NCI-H2107 treated with DMSO at 0.1 percent for 48 hours (cell line): Measurements from ENCODE around the gene BRINP2.

Experiments used
- DNase-seq: peaks from one replicate; lab custom pipeline; 2025; ENCODE audit not compliant: unreplicated experiment; lab: John Stamatoyannopoulos, UW

BRINP2 gene

GRCh38 chr1:177257576-177257975 lies 86.8 kb downstream of the BRINP2 start:
- DNase-seq: no peak

- DNase-seq: no peak
Observed at GRCh38 chr1:177270863-177271262, 100.1 kb downstream of the BRINP2 start.

- DNase-seq: no peak
Observed at GRCh38 chr1:177273141-177273540, 102.4 kb downstream of the BRINP2 start.

GRCh38 chr1:177274687-177275211 lies 104.0 kb downstream of the BRINP2 start:
- DNase-seq: peak; percentile 58

GRCh38 chr1:177275736-177276135 lies 105.0 kb downstream of the BRINP2 start:
- DNase-seq: no peak

- no peak for DNase-seq
Observed at GRCh38 chr1:177278626-177279390, 108.0 kb downstream of the BRINP2 start.

- no peak for DNase-seq
Observed at GRCh38 chr1:177281901-177282300, 111.1 kb downstream of the BRINP2 start.

GRCh38 chr1:177282976-177283375 lies 112.2 kb downstream of the BRINP2 start:
- no peak for DNase-seq

GRCh38 chr1:177283380-177283779 lies 112.6 kb downstream of the BRINP2 start:
- DNase-seq: no peak

GRCh38 chr1:177286396-177286795 lies 115.6 kb downstream of the BRINP2 start:
- DNase-seq: no peak

GRCh38 chr1:177287270-177287669 lies 116.5 kb downstream of the BRINP2 start:
- no peak for DNase-seq

GRCh38 chr1:177287994-177288393 lies 117.2 kb downstream of the BRINP2 start:
- no peak for DNase-seq

- no peak for DNase-seq
Observed at GRCh38 chr1:177289532-177289931, 118.8 kb downstream of the BRINP2 start.

- DNase-seq: no peak
Observed at GRCh38 chr1:177300431-177300830, 129.7 kb downstream of the BRINP2 start.

- no peak for DNase-seq
Observed at GRCh38 chr1:177301425-177302124, 130.8 kb downstream of the BRINP2 start.

GRCh38 chr1:177302357-177303044 lies 131.7 kb downstream of the BRINP2 start:
- DNase-seq: no peak

- no peak for DNase-seq
Observed at GRCh38 chr1:177305040-177306018, 134.6 kb downstream of the BRINP2 start.

- no peak for DNase-seq
Observed at GRCh38 chr1:177306019-177306415, 135.3 kb downstream of the BRINP2 start.

GRCh38 chr1:177306981-177307380 lies 136.2 kb downstream of the BRINP2 start:
- DNase-seq: no peak

GRCh38 chr1:177307771-177308170 lies 137.0 kb downstream of the BRINP2 start:
- no peak for DNase-seq
